Activated CD8-positive, alpha-beta memory T cell treated with anti-CD3 and anti-CD28 coated beads, Interleukin-2, amount 50 U/mL, for 48 hours (primary cell): ENCODE measurements around the gene GPR173.
A peak's percentile ranks its signal among the peaks of the same experiment; 100 is the strongest.

Experiments used
- DNase-seq: peaks from one replicate; pipeline ENCODE4 v3.0.0-alpha.2; 2020

Gene GPR173, protein sequence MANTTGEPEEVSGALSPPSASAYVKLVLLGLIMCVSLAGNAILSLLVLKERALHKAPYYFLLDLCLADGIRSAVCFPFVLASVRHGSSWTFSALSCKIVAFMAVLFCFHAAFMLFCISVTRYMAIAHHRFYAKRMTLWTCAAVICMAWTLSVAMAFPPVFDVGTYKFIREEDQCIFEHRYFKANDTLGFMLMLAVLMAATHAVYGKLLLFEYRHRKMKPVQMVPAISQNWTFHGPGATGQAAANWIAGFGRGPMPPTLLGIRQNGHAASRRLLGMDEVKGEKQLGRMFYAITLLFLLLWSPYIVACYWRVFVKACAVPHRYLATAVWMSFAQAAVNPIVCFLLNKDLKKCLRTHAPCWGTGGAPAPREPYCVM

DNA sequence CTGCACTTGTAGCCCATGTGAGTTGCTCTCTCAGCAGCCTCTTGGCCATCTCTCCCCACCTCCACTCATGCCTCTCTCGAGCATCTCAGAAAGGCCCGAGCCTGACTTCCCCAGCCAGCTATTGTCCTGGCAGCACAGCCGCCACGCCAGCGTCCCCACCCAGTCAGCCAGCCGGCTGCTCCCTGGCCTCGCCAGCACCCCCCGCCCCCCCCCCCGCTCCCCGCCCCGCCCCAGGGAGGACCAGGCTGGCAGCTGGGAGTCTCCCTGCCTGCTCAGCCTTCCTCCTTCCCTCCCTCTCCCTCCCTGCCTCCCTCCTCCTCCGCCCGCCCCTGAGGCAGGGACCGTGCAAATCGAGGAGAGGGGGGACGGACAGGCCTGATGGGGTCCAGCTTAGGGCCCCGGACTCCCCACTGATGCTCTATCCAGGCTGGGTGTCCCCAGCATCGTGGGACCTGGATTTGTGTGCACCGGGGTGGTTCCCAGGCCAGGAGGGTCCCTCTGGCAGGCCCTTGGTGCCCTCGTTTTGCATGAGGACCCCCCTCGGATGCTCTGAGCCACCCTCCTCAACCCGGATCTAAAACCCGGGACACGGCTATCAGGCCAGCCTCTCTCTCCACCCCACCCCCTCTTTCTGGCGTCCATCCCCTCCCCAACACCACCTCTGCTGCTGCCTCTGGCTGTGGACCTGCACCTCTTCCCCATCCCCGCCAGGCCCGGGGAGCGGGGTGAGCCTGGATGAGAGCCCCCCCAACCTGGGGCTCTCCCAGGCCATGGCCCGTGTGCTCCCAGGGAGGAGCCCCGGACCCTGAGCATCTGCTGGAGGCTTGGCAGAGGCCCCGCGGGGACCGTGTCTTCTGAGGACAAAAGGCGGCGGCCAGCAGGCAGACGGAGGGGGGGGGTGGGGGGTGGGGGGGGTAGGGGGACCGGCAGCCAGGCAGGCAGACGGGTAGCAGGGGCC, at the start of gene GPR173:
TSS of gene GPR173 (plus strand) at position 621 of the 958 bp plus-strand sequence. CDS start 27,833 bp downstream, outside the sequence.
- DNase-seq: no peak

DNA sequence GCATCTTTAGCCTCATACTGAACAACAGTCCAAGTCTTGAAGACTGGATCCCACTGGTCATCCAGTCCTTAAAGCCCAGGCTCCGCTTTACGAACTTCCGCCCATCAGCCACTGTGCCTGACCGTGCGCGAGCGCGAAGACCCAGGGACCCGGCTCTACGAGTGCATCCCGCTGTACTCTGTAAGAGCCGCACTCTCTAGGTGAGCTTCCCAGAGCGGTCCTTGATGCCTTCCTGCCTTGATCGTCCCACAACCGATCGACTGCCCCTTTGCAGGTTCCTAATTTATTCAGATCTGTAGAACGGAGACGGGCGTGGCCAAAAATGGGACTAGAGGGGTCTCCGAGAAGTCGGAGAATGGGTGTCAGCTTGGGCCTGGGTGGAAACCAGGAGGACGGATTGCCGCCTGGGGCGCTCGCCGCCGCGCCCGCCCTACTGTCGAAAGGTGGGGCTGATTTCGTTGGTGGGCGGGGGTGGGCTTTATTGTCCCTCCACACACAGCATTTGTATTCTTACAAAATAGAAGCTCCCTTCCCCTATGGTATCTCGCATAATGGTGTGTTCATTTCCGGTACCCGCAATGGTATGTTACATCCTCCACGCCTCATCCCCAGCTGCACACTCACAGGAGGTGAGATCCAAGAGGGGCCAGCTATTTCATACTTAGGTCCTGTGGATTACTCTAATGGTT, 48.0 kb upstream of the GPR173 start:
- peak; percentile 56 for DNase-seq

DNA sequence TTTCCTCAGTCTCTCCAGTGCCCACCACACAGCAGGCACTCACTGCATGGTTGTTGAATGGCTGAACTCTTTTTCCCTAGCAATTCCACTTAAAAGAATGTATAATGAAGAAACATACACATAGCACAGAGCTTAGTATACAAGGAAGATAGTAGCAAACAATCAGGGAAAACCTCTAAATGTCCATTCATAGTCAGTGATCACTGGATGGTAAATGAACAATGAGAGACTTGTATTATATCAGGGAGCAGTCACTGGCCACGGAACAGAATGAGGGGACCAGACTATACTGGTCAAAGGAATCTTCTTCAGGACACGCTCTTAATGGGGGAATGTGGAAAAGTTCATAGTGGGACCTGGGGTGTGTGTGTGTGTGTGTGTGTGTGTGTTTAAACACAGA, 46.6 kb upstream of the GPR173 start:
- no peak for DNase-seq

DNA sequence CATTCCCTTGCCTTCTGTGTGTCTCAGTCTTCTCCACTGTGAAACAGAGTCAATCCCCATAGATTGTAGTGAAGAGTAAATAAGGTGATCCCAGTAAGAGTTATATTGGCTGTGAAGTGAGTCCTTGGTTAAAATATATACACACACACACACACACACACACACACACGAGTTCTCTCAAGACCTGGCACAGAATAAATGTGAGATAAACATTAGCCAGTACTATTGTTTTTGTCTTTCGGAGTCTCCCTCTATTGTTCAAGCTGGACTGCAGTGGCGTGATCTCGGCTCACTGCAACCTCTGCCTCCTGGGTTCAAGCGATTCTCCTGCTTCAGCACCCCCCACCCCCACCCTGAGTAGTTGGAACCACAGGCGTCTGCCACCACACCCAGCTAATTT, 45.5 kb upstream of the GPR173 start:
- no peak for DNase-seq

DNA sequence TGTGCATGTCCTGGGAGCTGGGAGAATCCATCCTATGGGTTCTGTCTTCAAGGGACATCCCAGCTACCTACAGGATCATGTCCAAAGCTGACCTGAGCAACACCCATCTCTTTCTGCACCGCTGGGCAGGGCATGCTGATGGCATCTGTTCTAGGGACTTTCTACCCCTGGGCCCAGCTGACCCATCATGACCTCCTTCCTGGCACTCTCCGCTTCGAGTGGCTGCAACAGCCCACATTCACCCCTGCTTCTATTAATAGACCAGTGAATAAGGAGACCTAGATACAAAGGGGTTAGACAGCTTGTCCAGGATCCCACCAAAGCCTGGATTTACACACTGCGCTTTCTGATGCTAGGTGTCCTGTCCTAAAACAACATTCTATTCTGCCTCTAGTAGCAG, 44.6 kb upstream of the GPR173 start:
- DNase-seq: no peak

DNA sequence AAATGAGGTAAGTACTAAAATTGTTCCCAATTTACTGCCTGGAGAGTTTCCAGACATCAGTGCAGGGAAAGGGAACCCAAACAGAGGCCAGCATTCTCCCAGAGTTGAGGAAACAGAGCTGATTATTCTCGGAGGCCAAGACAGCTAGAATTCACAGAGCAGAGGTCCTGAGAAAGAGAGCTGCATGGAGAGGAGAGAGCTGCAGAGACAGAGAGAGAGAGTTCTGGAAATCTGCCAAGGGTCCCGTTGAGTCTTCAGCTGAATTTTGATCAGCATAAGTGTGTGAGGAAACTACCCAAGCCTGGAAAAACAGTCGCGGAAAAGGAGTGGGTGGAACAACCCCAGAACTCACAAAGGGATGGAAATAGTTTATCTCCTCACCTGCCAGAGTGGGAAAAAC, 43.8 kb upstream of the GPR173 start:
- DNase-seq: no peak

DNA sequence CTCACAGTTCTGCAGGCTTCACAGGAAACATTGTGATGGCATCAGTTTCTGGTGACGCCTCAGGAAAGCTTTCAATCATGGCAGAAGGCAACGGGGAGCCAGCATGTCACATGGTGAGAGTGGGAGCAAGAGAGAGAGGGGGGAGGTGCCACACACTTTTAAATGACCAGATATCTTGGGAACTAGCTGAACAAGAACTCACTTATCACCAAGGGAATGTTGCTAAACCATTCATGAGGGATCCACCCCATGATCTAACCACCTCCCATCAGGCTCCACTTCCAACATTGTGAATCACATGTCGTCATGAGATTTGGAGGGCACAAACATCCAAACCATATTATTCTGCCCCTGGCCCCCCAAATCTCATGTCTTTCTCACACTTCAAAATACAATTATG, 43.3 kb upstream of the GPR173 start:
- DNase-seq: no peak

DNA sequence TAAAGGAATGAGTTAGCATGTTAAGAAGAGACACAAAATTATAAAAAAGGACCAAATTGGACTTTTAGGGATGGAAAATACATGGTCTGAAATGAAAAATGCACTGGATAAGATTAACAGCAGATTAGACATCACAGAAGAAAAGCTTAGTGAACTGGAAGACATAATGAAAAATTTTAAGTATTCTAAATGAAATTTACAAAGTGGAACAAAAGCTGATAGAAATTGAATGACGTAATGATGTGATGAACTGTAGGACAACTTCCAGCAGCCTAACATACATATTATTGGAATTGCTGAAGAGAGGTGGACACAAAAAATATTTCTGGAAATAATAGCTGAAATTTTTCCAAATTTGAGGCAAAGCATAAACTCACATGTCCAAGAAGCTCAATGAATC, 39.6 kb upstream of the GPR173 start:
- DNase-seq: no peak

DNA sequence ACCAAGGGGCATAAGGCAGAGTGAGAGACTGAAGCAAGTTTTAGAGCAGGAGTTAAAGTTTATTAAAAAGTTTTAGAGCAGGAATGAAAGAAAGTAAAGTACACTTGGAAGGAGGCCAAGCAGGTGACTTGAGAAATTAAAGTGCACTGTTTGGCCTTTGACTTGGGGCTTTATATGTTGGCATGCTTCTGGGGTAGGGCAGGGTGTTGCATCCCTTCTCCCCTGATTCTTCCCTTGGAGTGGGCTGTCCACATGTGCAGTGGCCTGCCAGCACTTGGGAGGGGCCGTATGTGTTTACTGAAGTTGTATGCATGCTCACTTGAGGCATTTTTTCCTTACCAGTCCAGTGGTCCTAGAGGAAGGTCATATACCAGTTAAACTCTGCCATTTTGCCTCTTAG, 35.3 kb upstream of the GPR173 start:
- no peak for DNase-seq

DNA sequence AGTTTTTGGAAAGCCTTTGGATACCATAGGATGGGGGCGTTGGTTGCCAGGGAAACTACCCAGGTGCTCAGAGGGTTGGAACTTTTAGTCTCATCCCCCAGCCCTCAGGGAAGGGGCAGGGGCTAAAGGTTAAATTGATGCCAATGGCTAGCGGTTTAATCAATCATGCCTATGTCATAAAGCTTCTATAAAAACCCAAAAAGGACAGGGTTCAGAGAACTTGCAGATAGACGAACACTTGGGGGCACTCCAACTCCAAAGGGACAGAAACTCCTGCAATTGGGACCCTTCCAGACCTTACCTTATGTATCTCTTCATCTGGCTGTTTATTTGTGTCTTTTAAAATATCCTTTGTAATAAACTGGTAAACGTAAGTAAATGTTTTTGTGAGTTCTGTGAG, 30.0 kb upstream of the GPR173 start:
- no peak for DNase-seq

DNA sequence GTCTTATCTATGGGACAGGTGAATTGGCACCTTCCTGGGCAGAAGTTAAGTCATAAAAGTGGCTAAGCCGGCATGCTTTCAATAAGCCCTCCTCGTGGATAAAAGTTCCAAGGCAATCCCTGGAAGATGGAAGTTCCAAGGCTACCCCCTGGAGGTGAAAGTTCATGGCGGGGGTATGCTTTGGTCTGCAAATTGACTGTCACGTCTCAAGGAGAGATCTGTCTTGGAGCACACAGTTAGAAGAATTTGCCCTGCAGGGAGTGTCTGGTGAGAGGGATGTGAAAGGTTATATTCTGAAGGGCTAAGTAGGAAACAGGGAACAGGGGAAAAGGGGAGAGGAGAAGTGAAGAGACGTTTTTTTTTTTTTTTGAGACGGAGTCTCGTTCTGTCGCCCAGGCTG, 26.2 kb upstream of the GPR173 start:
- no peak for DNase-seq

DNA sequence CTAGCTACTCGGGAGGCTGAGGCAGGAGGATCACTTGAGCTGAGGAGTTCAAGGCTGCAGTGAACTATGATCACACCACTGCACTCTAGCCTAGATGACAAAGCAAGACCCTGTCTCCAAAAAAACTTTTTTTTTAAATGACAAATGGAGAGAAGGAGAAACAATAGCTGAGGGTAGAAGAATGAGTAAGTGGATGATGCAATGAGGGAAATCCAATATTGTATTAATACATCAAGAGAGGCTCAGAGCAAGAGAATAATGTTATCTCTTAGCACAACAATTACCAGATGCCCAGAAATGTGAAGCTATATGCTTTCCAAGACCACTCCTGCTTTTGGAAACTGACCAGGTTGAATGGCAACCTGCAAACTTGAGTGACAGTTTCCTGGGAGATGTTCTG, 19.9 kb upstream of the GPR173 start:
- DNase-seq: no peak

DNA sequence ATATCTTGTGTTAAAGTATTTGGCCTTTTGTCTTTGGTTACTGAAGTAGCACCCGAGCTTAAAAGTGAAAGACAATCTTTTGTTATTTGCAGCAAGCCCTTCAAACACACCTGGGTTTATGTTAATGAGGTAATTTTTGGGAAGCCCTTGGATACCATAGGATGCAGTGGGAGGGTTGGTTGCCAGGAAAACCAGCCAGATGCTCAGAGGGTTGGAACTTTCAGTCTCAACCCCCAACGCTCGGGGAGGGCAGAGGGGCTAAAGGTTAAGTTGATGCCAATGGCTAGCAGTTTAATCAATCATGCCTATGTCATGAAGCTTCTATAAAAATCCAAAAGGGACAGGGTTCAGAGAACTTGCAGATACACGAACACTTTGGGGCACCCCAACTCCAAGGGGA, 17.2 kb upstream of the GPR173 start:
- DNase-seq: no peak

DNA sequence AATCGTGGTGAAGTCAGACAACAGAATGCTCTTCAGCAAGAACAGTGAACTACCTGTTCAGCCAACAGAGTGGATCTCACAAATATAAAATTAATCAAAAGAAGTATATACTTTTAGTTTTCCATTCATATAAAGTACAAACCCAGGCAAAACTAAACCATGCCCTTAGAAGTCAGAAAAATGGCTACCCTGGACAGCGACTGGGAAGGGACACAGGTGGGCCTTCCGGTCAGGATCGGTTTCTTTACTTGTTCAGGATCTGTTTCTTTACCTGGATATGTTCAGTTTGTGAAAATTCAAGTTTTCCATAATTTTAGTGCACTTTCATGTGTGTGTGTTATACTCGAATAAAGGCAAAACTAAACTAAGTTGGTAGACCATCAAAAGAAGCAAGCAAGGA, 12.4 kb upstream of the GPR173 start:
- DNase-seq: no peak

DNA sequence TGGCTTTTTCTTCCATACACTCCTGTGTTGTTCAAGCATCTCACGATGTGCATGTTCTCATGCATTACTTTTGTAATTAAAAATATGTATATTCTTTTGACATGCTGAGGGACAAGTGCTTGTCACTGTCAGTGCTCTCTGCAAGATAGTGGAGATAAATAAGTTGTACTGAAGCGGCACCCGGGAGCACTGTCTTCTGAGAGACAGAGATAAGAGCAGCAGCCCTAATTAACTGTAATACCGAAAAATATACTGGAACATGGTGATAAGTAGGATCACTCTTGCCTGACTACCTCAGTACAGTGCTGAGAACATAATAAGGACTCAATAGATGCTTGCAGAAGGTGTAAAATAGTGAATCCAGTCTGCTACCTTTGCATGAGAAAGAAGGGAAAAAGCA, 9.4 kb upstream of the GPR173 start:
- no peak for DNase-seq

DNA sequence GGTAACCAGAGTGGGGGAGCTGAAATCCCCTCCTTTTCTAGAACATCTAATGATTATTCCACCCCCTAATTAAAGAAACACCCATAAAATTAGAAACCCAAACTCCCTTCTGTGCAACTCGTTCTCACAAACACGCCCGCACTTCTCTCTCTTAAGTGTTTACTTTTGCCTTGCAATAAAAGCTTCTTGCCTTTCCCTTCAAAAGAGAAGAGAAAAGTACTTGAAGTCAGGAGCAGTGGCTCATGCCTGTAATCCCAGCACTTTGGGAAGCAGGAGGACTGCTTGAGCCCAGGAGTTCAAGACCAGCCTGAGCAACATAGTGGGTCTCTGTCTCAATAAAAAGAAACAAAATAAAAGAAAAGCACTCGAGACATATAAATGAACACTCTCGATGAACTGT, 3.6 kb upstream of the GPR173 start:
- no peak for DNase-seq

DNA sequence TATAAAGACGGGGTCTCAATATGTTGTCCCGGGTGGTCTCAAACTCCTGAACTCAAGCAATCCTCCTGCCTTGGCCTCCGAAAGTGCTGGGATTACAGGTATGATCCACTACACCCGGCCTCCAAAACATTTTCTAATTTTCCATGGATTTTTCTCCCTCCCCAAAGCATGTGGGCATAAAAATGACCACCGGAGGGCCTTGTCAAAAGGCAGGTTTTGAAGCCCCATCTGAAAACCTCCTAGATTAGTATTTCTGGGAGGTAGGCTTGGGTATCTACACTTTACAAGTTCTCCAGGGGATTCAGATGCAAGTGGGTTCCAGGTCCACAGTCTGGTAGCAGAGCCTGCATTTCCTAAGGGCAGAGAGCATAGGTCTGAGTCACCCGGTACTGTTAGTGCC, 1.4 kb upstream of the GPR173 start:
- no peak for DNase-seq

DNA sequence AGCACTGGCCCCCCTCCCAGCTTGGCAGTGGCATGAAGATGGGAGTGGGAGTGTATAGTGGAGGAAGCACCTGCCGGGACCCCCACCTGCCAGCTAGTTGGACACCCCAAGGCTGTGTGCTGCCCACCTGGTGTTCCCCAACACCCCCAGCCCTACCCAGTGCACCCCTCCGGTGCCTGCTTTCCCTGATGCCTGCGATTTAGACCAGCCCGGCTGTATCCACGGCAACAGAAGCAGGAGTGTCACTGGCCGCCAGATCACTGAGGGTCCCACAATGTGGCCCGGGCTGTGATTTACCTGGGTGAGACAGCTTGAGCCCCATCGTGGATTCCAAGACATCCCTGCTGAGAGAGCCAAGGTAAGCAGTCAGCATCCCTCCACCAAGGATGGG, 533 bp downstream of the GPR173 start:
- no peak for DNase-seq

DNA sequence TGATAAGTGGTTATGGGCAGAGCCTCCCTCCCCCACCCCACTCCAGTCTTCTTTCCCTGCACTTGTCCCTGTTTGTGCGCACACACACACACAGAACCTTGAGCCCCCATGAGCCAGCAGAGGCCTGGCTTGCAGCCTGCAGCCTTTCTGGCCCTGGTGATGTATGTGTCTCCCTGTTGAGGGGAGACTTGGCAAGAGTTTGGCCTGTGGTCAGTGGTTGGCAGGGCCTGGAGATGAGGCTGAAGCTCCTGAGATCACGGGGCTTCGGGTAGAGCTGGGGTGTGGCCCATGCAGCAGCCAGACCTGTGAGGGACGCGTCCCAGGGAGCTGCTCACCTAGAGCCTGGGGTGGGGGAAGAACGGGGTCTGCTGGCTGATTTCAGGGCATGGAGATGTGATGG, 2.3 kb downstream of the GPR173 start:
- no peak for DNase-seq

DNA sequence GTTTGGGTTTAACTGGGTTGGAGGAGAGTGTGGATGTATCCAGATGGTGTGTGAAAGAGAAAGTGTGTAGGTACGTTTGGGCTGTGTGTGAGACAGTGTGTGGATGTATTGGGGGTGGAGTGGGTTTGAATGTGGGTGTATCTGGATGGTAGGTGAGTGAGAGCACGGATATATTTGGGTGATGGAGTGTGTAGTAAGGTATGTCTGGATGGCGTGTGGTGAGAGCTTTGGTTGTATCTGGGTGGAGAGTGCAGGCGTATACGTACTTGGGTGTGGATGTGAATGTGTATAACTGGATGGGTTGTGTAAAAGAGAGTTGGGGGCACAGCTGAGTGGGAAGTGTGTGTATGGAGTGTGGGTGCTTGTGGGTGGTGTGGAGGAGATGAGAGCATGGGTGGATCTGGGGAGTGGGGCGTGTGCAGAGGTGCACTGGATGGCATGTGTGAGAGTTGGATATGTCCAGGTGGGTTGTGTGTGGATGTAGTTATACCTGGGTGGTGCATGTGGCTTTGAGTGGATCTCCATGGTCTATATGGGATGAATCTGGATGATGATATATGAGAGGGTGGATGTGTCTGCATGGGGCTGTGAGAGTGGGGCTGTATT, 6.8 kb downstream of the GPR173 start:
- DNase-seq: no peak

DNA sequence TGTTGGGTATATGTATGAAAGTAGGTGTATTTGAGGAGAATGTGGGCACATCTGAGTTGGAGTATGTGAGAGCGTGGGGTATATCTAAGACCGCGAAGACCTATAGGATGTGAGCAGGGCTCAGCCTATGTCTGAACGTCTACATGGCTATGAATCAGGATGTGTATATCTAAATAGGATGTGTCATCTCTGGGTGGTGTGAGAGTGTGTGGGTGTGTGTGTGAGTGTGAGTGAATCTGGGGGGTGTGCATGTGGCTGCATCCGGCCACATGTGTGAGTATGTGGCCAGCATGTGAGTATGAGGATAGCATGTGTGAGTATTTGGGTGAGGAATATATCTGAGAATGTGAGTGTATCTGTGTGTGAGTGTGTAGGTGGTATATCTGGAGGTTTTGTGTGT, 7.7 kb downstream of the GPR173 start:
- DNase-seq: no peak

DNA sequence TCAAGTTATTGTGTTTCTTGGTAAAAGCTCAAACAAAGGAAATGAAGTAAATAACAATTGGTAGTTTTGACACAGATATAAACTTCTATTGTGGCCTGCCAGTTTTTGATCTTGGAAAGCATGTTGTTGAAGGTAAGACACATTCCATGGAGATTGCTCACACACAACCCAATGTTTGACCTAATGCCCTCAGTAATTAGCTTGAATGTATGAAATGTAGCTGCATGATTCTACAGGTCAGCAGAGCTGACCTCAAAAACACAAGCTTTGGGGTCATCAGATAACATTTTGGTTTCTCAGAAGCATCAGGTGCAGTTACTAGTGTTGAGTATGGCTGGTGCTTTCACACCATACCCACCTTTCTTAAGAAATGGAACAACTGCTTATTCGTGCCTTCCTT, 16.5 kb downstream of the GPR173 start:
- no peak for DNase-seq

DNA sequence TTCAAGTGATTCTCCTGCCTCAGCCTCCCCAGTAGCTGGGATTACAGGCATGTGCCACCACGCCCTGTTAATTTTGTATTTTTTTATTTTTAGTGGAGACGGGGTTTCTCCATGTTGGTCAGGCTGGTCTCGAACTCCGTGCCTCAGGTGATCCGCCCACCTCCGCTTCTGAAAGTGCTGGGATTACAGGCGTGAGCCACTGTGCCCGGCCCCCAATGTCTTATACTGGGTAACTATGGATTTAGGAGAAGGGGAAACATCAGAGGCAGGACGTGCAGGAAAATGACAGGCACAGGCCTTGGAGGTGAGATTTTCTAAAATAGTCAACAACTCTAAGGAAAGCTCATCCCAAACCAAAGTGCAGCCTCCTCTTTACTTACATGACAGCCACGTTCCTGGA, 22.5 kb downstream of the GPR173 start:
- DNase-seq: no peak
